Osteocyte (in vitro differentiated cells): ENCODE results near the gene TMEM143. TPM values are rescaled to one million over a fixed set of nuclear protein-coding genes. Genes with fewer than 3 reads are reported as not detected.

Source experiments
- DNase-seq: peaks from one replicate; pipeline ENCODE4 v3.0.0; 2021; ENCODE audit warnings: mixed read lengths; ENCODE audit not compliant: unreplicated experiment; ENCODE audit errors: extremely low spot score
- H3K27ac Mint-ChIP-seq: one replicate; pipeline ENCODE4 v1.8.0; 2021; ENCODE audit warnings: mild to moderate bottlenecking, mixed read lengths; ENCODE audit not compliant: unreplicated experiment
- H3K27me3 Mint-ChIP-seq: one replicate; pipeline ENCODE4 v1.8.0; 2021; ENCODE audit warnings: mixed read lengths; ENCODE audit not compliant: unreplicated experiment
- H3K36me3 Mint-ChIP-seq: one replicate; pipeline ENCODE4 v1.8.0; 2021; ENCODE audit warnings: mixed read lengths; ENCODE audit not compliant: unreplicated experiment
- H3K4me1 Mint-ChIP-seq: one replicate; pipeline ENCODE4 v1.8.0; 2021; ENCODE audit warnings: mixed read lengths; ENCODE audit not compliant: unreplicated experiment
- H3K4me3 Mint-ChIP-seq: one replicate; pipeline ENCODE4 v1.8.0; 2021; ENCODE audit warnings: mild to moderate bottlenecking, moderate library complexity, mixed read lengths; ENCODE audit not compliant: unreplicated experiment
- H3K9me3 Mint-ChIP-seq: one replicate; pipeline ENCODE4 v1.8.0; 2021; ENCODE audit warnings: mixed read lengths; ENCODE audit not compliant: unreplicated experiment
- CTCF ChIP-seq: fragments of 200-600 bp; sonication (generic); IDR thresholded peaks from 2 replicates; pipeline ENCODE4 v1.5.0; 2021; ENCODE audit warnings: antibody characterized with exemption, mild to moderate bottlenecking, moderate library complexity
- total RNA-seq: library from RNA; stranded (reverse); gene quantifications from 2 replicates; pipeline ENCODE4 v1.2.1, GENCODE V29; 2021

TMEM143 gene
- total RNA-seq, 1 donor from 2014 or later, result 9.1 TPM

GRCh38 chr19:48333467-48334384 is 30.0 kb downstream of the TMEM143 start:
- Mint-ChIP-seq H3K36me3 (peaks cover 14% of the 10 kb centered on the region), H3K27ac (peak overlapping the region; percentile 86), H3K27me3 (no peaks in the 10 kb centered on the region), H3K9me3 (no peaks in the 10 kb centered on the region), H3K4me1 (peaks cover 40% of the 10 kb centered on the region), H3K4me3 (peak overlapping the region; percentile 70)
- peak; percentile 84 for TF ChIP-seq CTCF
- DNase-seq, result peak; percentile 92

- TF ChIP-seq CTCF, result no peak
- H3K27ac Mint-ChIP-seq, result peak overlapping the region; percentile 86
- no peaks in the 10 kb centered on the region for H3K27me3 Mint-ChIP-seq
- peak; percentile 92 for DNase-seq
- peak overlapping the region; percentile 70 for H3K4me3 Mint-ChIP-seq
- no peaks in the 10 kb centered on the region for H3K9me3 Mint-ChIP-seq
- H3K4me1 Mint-ChIP-seq, result peaks cover 44% of the 10 kb centered on the region
- peaks cover 14% of the 10 kb centered on the region for H3K36me3 Mint-ChIP-seq
Observed at GRCh38 chr19:48332662-48333466, 30.9 kb downstream of the TMEM143 start.

- Mint-ChIP-seq H3K27me3 (no peaks in the 10 kb centered on the region), H3K9me3 (no peaks in the 10 kb centered on the region), H3K4me3 (peak overlapping the region; percentile 70), H3K4me1 (peaks cover 48% of the 10 kb centered on the region), H3K36me3 (peaks cover 14% of the 10 kb centered on the region), H3K27ac (peak overlapping the region; percentile 86)
- TF ChIP-seq CTCF, result no peak
- no peak for DNase-seq
Observed at GRCh38 chr19:48332351-48332661, 31.4 kb downstream of the TMEM143 start.

GRCh38 chr19:48330012-48330681 is 33.6 kb downstream of the TMEM143 start:
- Mint-ChIP-seq H3K4me3 (peak overlapping the region; percentile 38), H3K4me1 (peaks cover 68% of the 10 kb centered on the region), H3K36me3 (peaks cover 14% of the 10 kb centered on the region), H3K9me3 (no peaks in the 10 kb centered on the region), H3K27me3 (no peaks in the 10 kb centered on the region), H3K27ac (peak overlapping the region; percentile 54)
- no peak for TF ChIP-seq CTCF
- DNase-seq, result no peak
